ENCODE data around the gene TMEM98.
"Not testable (repeated sequence)": the region's sequence is repeated elsewhere in the genome, so short reads cannot be mapped to it uniquely, and the experiment has no call there.

Gene TMEM98

DNA sequence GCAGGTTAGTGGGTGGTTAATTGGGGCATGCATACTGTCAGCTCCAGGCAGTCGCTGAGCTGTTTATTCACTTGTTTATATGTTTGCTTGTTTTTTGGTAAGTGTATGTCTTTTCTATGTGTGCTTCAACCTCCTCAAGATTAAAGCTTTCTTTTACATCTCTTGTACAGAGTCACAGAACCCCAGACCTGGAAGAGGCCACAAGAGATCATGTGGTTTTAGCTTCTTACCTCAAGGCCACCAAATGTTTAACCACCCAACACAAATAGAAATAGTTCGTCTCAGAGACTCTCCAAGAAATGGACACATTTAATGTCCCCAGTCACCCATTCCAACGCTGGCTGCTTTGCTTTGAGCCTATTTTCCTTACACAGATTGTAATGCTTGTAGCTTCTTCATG, 11.8 kb upstream of the TMEM98 start:
- DNase-seq = no peak

DNA sequence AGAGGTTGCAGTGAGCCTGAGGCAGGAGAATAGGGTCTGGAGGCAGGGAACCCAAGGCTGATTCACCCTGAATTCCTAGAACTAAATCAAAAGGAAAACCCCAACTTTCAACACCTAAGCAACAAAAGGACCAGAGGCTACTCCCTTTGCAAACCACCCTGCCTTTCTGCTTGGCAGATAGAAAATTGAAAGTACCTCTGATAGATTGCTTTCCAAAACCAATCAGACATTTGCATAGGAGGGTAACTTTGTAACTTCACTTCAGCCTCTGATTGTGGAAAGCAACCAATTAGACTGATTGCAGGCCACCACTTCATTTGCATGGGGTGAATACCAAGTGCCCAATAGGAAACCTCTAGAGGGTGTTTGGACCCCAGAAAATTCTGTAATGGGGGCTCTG, 10.9 kb upstream of the TMEM98 start:
- DNase-seq = peak; percentile 33

DNA sequence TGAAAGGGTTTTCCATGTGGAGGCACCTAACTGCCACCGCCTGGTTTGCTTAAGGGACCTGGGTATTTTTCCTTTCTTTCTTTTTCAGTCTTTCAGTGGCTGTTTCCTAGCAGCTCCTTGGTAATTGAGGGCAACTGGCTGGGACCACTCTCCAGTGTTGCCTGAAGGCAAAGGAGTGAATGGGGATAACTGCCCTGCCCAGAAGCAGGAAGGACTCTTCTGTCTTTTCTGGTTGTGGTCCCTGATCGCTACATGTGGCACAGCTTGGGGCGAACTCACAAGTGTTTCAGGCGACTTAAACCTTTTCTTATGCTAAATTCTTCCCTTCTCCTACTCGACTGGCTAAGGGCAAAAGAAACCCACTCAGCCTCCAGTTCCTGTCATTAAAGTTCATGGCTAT, 10.1 kb upstream of the TMEM98 start:
- no peak for DNase-seq

- DNase-seq = not testable (repeated sequence)
Observed at GRCh38 chr17:32919876-32920275, 8.1 kb upstream of the TMEM98 start.

- no peak for DNase-seq
Observed at GRCh38 chr17:32920293-32920692, 7.7 kb upstream of the TMEM98 start.

DNA sequence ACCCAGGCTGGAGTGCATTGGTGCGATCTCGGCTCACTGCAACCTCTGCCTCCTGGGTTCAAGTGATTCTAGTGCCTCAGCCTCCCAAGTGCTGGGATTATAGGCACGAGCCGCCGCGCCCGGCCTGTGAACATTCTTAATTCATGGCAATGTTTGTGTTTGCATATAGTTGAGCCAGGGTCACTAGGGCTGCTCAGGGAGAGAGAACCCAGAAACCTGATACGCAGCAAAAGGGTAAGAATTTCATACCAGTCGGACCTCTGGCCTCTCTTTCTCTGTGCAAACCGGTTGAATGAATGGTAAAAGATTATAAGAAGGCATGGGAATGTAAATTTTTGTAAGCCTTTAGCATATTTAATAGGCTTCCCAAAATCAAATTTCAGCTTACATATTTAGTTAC, 6.9 kb upstream of the TMEM98 start:
- no peak for DNase-seq

DNA sequence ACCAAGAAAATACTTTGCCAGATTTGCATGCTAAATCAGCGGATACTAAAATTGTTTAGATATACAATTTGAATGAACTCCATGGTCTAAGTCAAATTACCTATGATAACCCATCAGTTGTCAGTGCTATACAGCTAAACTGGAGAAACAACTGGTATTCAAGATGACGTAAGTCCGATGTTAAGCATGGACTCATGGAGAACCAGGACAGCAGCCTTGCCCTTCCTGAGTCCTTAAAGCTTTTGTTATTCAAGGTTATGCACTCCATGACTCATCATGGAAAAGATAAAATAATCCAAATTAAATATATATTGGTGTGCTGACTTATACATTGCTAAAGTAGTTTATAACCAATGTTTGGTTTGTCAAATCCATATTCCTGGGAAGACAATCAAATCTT, 4.0 kb upstream of the TMEM98 start:
- DNase-seq = not testable (repeated sequence)

- no peak for DNase-seq
Observed at GRCh38 chr17:32926183-32926582, 1.8 kb upstream of the TMEM98 start.

DNA sequence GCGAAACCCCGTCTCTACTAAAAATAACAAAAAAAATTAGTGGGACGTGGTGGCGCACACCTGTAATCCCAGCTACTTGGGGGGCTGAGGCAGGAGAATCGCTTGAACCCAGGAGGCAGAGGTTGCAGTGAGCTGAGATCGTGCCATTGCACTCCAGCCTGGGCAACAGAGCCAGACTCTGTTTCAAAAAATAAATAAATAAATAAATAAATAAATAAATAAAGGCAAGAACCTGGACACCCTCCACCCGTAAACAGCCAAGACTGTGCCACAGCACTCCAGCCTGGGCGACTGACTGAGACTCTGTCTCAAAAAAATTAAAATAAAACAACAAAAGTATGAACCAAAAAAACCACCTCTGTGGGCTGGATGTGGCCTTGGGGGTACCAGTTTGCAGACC, 1.2 kb upstream of the TMEM98 start:
- not testable (repeated sequence) for DNase-seq

DNA sequence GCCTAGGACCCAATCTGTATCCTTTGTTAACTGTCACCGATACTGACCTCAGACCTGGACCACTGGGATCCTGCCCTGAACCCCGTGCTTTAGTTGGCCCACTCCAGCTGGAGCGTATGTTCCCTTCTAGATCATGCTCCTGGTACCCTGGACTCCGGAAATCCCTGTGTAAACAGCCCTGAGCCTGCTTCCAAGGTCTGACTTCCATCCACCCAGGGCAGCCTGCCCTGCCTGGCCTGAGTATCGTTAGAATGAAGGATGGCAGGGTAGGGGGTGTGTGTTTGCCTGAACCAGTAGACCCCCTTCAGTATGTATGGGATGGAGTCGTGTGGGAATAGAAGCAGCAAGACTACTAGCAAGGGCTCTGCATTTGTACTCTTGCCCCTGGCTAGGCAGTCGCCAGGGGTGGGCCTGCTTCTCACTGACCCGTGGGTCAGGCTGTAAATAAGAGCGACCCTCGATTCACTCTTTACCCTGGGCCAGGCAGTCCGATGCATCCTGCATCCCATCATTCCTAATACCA, 691 bp upstream of the TMEM98 start:
- no peak for DNase-seq

- no peak for DNase-seq
Observed at GRCh38 chr17:32928586-32929535, 908 bp downstream of the TMEM98 start.

DNA sequence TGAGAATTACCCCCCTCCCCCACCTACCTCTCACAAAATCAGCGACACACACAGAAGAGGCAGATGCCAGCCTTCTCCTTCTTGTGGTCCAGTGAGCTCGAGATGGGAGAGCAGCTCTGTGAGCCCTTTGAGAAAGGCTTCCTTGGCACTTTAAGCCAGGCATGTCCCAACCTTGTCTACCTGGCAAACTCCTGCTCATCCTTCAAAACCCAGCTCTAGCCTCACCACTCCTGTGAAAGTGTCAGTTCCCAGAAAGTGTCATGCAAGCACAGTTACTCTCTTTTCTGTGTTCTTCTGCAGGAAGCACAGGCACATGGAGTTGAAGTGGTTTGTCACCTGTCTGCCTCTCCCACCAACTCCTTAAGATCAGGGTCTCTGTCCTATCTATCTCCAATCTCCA, 1.6 kb downstream of the TMEM98 start:
- DNase-seq = no peak

GRCh38 chr17:32930512-32930911, 2.6 kb downstream of the TMEM98 start:
- DNase-seq = no peak

GRCh38 chr17:32931686-32932085, 3.7 kb downstream of the TMEM98 start:
- peak; percentile 52 for DNase-seq

DNA sequence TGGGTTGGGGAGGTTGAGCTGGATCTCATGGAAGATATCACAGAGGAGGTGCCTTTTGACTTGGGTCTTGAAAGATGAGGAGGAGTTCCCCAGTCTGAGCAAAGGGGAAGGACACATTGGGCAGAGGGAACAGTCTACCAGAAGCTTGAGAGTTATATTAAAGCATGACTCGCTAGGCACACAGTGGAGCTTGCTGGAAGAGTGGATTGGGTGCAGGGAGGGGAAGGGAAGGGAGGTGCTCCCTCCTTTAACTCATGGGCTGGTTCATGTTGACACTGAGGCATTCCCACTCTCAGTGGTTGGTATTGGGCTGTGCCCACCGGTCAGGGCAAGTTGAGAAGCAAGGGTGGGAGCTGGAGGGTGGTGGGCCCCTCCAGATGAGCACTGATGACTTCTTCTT, 5.9 kb downstream of the TMEM98 start:
- DNase-seq = peak; percentile 39

- DNase-seq = no peak
Observed at GRCh38 chr17:32935726-32936125, 7.8 kb downstream of the TMEM98 start.

DNA sequence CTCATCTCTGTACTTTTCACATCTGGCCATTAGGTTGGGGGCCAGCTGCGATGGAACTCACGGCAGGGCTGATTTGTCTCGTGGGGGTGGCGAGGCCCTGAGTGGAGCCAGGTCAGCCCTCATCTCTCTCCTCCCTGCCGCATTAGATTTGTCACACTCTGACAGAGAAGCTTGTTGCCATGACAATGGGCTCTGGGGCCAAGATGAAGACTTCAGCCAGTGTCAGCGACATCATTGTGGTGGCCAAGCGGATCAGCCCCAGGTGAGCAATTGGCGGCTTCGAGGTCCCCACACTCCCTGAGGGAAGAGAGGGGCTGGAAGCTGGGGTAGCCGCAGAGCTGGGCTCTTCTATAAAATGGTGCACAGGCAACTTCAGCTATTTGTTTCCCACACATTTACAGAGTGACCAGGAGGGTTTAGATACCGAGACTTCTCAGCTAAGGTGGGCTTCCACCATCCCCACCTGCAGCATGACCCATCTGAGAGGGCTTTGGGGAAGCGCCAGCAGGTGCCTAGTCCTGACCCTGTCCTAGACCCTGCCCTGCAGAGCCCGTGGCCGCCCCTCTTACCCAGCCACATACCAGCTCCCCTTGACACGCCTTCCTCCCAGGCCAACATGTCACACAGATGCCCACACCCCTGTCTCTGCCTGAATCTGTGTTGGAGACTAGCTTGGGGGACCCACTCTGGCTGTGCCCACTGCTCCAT, 8.4 kb downstream of the TMEM98 start:
- DNase-seq = no peak

- peak; percentile 92 for DNase-seq
Observed at GRCh38 chr17:32936894-32937500, 9.0 kb downstream of the TMEM98 start.

GRCh38 chr17:32940706-32941390, 12.9 kb downstream of the TMEM98 start:
- no peak for DNase-seq

DNA sequence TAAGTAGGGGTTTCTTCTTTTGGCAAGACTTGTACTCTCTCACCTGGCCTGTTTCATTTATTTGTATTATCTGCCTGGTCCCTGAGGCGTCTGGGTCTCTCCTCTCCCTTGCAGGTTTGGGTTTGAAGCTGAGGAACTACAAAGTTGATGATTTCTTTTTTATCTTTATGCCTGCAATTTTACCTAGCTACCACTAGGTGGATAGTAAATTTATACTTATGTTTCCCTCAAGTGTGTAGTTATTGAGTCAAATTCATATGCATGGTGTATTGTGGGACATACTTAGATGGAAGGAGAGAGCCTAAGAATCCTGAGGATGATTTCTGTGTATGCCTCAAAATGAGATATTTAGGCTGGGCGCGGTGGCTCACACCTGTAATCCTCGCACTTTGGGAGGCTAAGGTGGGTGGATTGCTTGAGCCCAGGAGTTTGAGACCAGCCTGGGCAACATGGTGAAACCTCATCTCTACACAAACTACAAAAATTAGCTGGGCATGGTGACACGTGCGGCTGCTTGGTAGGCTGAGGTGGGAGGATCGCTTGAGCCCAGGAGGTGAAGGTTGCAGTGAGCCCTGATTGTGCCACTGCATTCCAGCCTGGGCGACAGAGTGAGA, 13.6 kb downstream of the TMEM98 start:
- DNase-seq = no peak

DNA sequence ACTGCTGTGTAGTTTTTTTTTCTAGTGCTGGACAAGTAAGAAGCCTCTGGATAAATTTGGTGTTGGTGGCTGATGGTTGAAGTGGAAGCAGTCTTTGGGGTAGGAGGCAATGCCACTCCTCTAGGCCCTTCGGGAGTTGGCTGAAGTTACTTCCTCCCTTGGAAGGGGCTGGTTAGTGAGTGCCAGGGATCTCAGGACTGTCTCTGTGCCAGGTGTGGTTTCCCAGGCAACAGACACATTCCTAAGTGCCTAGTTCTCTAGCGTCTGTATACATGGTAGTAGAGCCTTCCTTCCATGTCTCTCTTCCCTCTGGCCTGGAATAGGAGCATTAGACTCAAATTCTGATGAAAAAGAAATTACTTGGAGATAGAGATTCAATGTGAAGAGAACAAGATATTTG, 15.3 kb downstream of the TMEM98 start:
- peak; percentile 79 for DNase-seq

- peak; percentile 94 for DNase-seq
Observed at GRCh38 chr17:32943647-32944191, 15.8 kb downstream of the TMEM98 start.

Measured in NCI-H226 (cell line).